Endothelial cell of umbilical vein (primary cell): ENCODE measurements around the gene IER5. TPM values are rescaled to one million over a fixed set of nuclear protein-coding genes. Genes with fewer than 3 reads are reported as not detected.

Experiments used
- BruUV-seq: library from RNA; stranded (reverse); fragments of 400-500 nt; replicated peaks from 2 replicates; lab custom pipeline; 2021; lab: Mats Ljungman, UMichigan
- CTCF ChIA-PET: fragments of 300-600, 350-600 bp; sonication (Branson Sonifier 250); formaldehyde crosslinking; loops from one replicate; lab custom pipeline; 2021; ENCODE audit warnings: antibody characterized with exemption, inconsistent platforms; lab: Charles Lee
- POLR2A ChIA-PET: fragments of 300-600, 350-600 bp; sonication (Branson Sonifier 250); formaldehyde crosslinking; loops from one replicate; lab custom pipeline; 2021; ENCODE audit warnings: antibody characterized with exemption, inconsistent platforms; lab: Charles Lee
- DNase-seq: peaks from one replicate; pipeline ENCODE4 v3.0.0-alpha.2; 2011; ENCODE audit warnings: low read depth, low spot score
- FAIRE-seq: peaks from 2 replicates; lab custom pipeline; 2011; peaks lifted over from hg19 to GRCh38; lab: Jason Lieb, UNC
- H2AFZ ChIP-seq: 2 replicates; pipeline ENCODE4 v1.6.0; 2012; ENCODE audit warnings: low read depth, low read length, control low read depth, inconsistent platforms
- H3K27ac ChIP-seq: 2 replicates; pipeline ENCODE4 v1.5.1; 2011; ENCODE audit warnings: low read depth, mild to moderate bottlenecking, control low read depth, low read length, moderate library complexity; ENCODE audit not compliant: insufficient read depth
- H3K27me3 ChIP-seq, 2 experiments: 2 replicates each; pipeline versions ENCODE4 v1.6.0 to v1.6.1; 2011; ENCODE audit warnings: low read length in 2 of 2, mixed read lengths in 1 of 2; ENCODE audit not compliant: control insufficient read depth in 2 of 2, insufficient read depth in 2 of 2
- H3K36me3 ChIP-seq, 2 experiments: 2 replicates in 1 of 2; 3 replicates in 1 of 2; pipeline ENCODE4 v1.5.1; 2011; ENCODE audit warnings: low read length in 2 of 2, mild to moderate bottlenecking in 1 of 2, moderate library complexity in 1 of 2; ENCODE audit not compliant: control insufficient read depth in 2 of 2, insufficient read depth in 2 of 2; ENCODE audit errors: extremely low read depth in 1 of 2
- H3K4me1 ChIP-seq: 3 replicates; pipeline ENCODE4 v1.5.1; 2011; ENCODE audit warnings: mild to moderate bottlenecking, low read length; ENCODE audit not compliant: control insufficient read depth, insufficient read depth; ENCODE audit errors: extremely low read depth
- H3K4me2 ChIP-seq: 2 replicates; pipeline ENCODE4 v1.6.1; 2011; ENCODE audit warnings: low read length, control low read depth, mixed read lengths; ENCODE audit not compliant: insufficient read depth
- H3K4me3 ChIP-seq, 3 experiments: fragments of 200-600 bp in 1 of 3; sonication (generic), shearing (Covaris generic) in 1 of 3; replicated peaks in 1 of 3; 2 replicates each; pipeline ENCODE4 v1.5.1; 2011 to 2016; ENCODE audit warnings: control low read depth in 3 of 3, low read length in 3 of 3, mild to moderate bottlenecking in 2 of 3, inconsistent platforms in 1 of 3, low read depth in 1 of 3, moderate library complexity in 1 of 3; ENCODE audit not compliant: insufficient read depth in 1 of 3
- H3K79me2 ChIP-seq: 2 replicates; pipeline ENCODE4 v1.6.0; 2012; ENCODE audit warnings: low read length, inconsistent platforms; ENCODE audit not compliant: control insufficient read depth, insufficient read depth
- H3K9ac ChIP-seq: replicated peaks from 2 replicates; pipeline ENCODE3; 2011; ENCODE audit warnings: low read length, control low read depth; ENCODE audit not compliant: insufficient read depth; ENCODE audit errors: extremely low read depth
- H3K9me1 ChIP-seq: replicated peaks from 3 replicates; pipeline ENCODE4 v1.6.0; 2011; ENCODE audit warnings: mild to moderate bottlenecking, low read length; ENCODE audit not compliant: control insufficient read depth, insufficient read depth; ENCODE audit errors: extremely low read depth
- H3K9me3 ChIP-seq: replicated peaks from 2 replicates; pipeline ENCODE4 v1.5.1; 2012; ENCODE audit warnings: low read length, inconsistent platforms; ENCODE audit not compliant: control insufficient read depth, insufficient read depth
- H4K20me1 ChIP-seq: replicated peaks from 2 replicates; pipeline ENCODE3; 2011; ENCODE audit warnings: mild to moderate bottlenecking, low read length; ENCODE audit not compliant: control insufficient read depth, insufficient read depth; ENCODE audit errors: extremely low read depth
- EZH2 ChIP-seq: IDR thresholded peaks from 2 replicates; pipeline ENCODE4 v1.6.1; 2012; ENCODE audit warnings: borderline replicate concordance, low read depth, mild to moderate bottlenecking, moderate library complexity, low read length, inconsistent platforms; ENCODE audit not compliant: severe bottlenecking
- FOS ChIP-seq: IDR thresholded peaks from 2 replicates; pipeline ENCODE4 v1.6.1; 2011; ENCODE audit warnings: mild to moderate bottlenecking, low read length, moderate library complexity, borderline replicate concordance; ENCODE audit not compliant: insufficient read depth
- GATA2 ChIP-seq: IDR thresholded peaks from 2 replicates; pipeline ENCODE4 v1.7.0; 2011; ENCODE audit warnings: low read depth, mild to moderate bottlenecking, moderate library complexity, mixed read lengths, low read length; ENCODE audit not compliant: insufficient read length, insufficient read depth
- JUN ChIP-seq: IDR thresholded peaks from 2 replicates; pipeline ENCODE4 v1.6.1; 2011; ENCODE audit warnings: borderline replicate concordance, low read depth; ENCODE audit not compliant: insufficient read length, insufficient read depth
- MAX ChIP-seq: IDR thresholded peaks from 2 replicates; pipeline ENCODE4 v1.6.1; 2011; ENCODE audit not compliant: insufficient read depth, insufficient read length
- MYC ChIP-seq: IDR thresholded peaks from one replicate; pipeline ENCODE4 v1.6.1; 2011; ENCODE audit warnings: mild to moderate bottlenecking, low read depth, low read length
- POLR2A ChIP-seq: IDR thresholded peaks from 2 replicates; pipeline ENCODE4 v1.6.1; 2012; ENCODE audit warnings: low read depth, mild to moderate bottlenecking, control low read depth, low read length
- POLR2AphosphoS5 ChIP-seq: IDR thresholded peaks from 2 replicates; pipeline ENCODE4 v1.6.1; 2012; ENCODE audit warnings: low read depth, mild to moderate bottlenecking, control low read depth, low read length, moderate library complexity; ENCODE audit not compliant: insufficient read depth
- dilution Hi-C: fragments of 300-500 bp; cut with MboI; formaldehyde crosslinking; loops from one replicate; pipeline ENCODE4 v1.15.0; 2019; ENCODE audit warnings: low sequenced_read_pairs; ENCODE audit not compliant: extremely low pct_ligation_motif_present
- intact Hi-C: fragments of 100-400 bp; cut with micrococcal nuclease; formaldehyde crosslinking; loops from one replicate; pipeline ENCODE4 v1.10.0; 2022
- polyA plus RNA-seq, 4 experiments: library from polyadenylated mRNA; depleted of rRNA in 3 of 4; stranded (reverse) in 3 of 4; unstranded in 1 of 4; fragments of >200 nt; gene quantifications; 2 replicates each; pipeline versions ENCODE4 v1.2.1 to v1.2.3, GENCODE V29; 2011 to 2012; ENCODE audit warnings: missing spikeins in 1 of 4
- total RNA-seq: library from RNA; stranded (reverse); gene quantifications from 2 replicates; pipeline ENCODE4 v1.2.3, GENCODE V29; 2021
- TF ChIP-seq, protein P1 (sequence below), 2 donors: IDR thresholded peaks; 1 replicate in 1 of 2; 2 replicates in 1 of 2; pipeline ENCODE4 v1.5.1; 2011; ENCODE audit warnings: low read length in 2 of 2, mild to moderate bottlenecking in 2 of 2, moderate library complexity in 2 of 2, control low read depth in 1 of 2, inconsistent platforms in 1 of 2, low read depth in 1 of 2; ENCODE audit not compliant: insufficient read depth in 1 of 2; ENCODE audit errors: extremely low read depth in 1 of 2

The IER5 gene
- total and polyA plus RNA-seq, 2 donors (not counting 3 experiments of a cell fraction or from before 2014, with no cell fraction given): 6.6 to 14.4 TPM

DNA sequence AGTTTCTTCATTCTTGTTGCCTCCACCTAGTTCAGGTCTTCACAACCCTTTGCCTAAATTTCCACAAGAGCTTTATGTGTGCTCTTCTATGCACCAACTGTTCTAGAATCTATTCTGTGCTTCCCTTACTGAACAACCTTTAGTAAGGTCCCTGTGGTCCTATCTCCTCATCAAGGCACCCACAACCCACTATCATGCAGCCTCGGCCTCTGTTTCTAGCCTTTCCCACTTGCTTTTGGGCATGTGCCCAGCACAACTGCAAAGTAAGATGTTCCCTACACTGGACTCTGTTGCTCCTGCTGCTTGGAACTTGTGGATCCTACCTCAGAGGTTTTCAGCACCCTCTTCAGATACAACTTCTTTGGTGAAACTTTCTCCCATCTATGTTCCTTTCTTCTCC, 2.4 kb upstream of the IER5 start:
- Histone ChIP-seq H4K20me1 (no peaks in the 10 kb centered on the region), H3K9ac (no peak overlapping the region), H3K4me1 (peaks cover 5% of the 10 kb centered on the region), H3K9me1 (no peaks in the 10 kb centered on the region), H3K4me2 (no peak overlapping the region), H3K27ac (no peak overlapping the region), H3K4me3 (no peak overlapping the region), H3K79me2 (peaks cover 25% of the 10 kb centered on the region), H3K36me3 (no peaks in the 10 kb centered on the region), H3K27me3 (no peaks in the 10 kb centered on the region), H3K9me3 (no peaks in the 10 kb centered on the region), H2AFZ (no peak overlapping the region)
- dilution Hi-C loops (no loop called here), intact Hi-C loops (loop anchor here (5.0 to 10.0 kb wide), 2 partner anchors 451 to 554 kb away; partner anchors contain the start of gene XPR1)
- BruUV-seq: no TSS peak
- CTCF ChIA-PET: interaction anchor here (0.7 to 10.6 kb wide), 7 partner anchors 19 to 204 kb away, joined by 3 to 319 read pairs (median 5); no protein-coding TSS in a partner anchor
- DNase-seq (no peak), FAIRE-seq (no peak)
- POLR2A ChIA-PET: interaction anchor here (1.2 kb wide), 1 partner anchor 19 kb away, joined by 3 read pairs; no protein-coding TSS in a partner anchor
- TF ChIP-seq MYC (no peak), FOS (no peak), EZH2 (no peak), POLR2AphosphoS5 (no peak), GATA2 (no peak), JUN (no peak), POLR2A (no peak), MAX (no peak)
- TF ChIP-seq, protein P1, sequence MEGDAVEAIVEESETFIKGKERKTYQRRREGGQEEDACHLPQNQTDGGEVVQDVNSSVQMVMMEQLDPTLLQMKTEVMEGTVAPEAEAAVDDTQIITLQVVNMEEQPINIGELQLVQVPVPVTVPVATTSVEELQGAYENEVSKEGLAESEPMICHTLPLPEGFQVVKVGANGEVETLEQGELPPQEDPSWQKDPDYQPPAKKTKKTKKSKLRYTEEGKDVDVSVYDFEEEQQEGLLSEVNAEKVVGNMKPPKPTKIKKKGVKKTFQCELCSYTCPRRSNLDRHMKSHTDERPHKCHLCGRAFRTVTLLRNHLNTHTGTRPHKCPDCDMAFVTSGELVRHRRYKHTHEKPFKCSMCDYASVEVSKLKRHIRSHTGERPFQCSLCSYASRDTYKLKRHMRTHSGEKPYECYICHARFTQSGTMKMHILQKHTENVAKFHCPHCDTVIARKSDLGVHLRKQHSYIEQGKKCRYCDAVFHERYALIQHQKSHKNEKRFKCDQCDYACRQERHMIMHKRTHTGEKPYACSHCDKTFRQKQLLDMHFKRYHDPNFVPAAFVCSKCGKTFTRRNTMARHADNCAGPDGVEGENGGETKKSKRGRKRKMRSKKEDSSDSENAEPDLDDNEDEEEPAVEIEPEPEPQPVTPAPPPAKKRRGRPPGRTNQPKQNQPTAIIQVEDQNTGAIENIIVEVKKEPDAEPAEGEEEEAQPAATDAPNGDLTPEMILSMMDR (IDR thresholded peaks at IDR 0.05; ENCODE audit: extremely low read depth in 1 of 2, insufficient read depth in 1 of 2, low read depth in 1 of 2, low read length in 2 of 2): no peak
